GM20000 (cell line): ENCODE results near the gene KRT36.

Experiments used
- DNase-seq: peaks from one replicate; pipeline ENCODE4 v3.0.0; 2012; ENCODE audit warnings: low spot score
- CTCF ChIP-seq: IDR thresholded peaks from 2 replicates; pipeline ENCODE4 v1.5.1; 2012; ENCODE audit warnings: mild to moderate bottlenecking, control low read depth; ENCODE audit errors: extremely low read depth, missing control alignments

Gene KRT36

GRCh38 chr17:41486316-41486715 lies 3.4 kb downstream of the KRT36 start:
- DNase-seq = no peak
- no peak for TF ChIP-seq CTCF

- DNase-seq = no peak
- no peak for TF ChIP-seq CTCF
Measured at GRCh38 chr17:41484920-41485904, 4.5 kb downstream of the KRT36 start.

GRCh38 chr17:41483991-41484826 lies 5.5 kb downstream of the KRT36 start:
- no peak for DNase-seq
- TF ChIP-seq CTCF = no peak

DNA sequence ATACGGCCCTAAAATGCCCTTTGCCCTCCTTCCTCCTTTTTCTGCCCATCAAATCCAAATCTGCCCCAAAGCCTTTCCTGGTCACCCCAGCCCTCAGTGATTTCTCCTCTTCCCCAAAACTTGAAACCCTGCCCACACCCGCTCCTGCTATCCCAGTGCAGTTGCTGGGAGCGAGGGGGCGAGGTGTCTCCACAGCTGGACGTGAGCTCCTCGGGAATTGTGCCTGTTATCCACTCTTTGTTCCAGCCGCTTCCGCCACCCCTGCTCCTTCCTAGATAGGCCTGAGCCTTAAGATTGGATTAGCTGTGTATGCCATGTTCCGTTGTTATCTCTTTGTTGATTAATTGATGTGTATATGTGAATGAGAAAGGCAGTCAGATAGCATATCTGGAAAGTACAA lies 6.2 kb downstream of the KRT36 start:
- TF ChIP-seq CTCF = no peak
- DNase-seq = no peak

GRCh38 chr17:41481036-41481435 lies 8.7 kb downstream of the KRT36 start, which contains the start of gene KRT35:
Gene KRT35, minus strand, starts transcription at chr17:41481151. Its CDS starts 54 bp downstream, at chr17:41481097.
- TF ChIP-seq CTCF = no peak
- no peak for DNase-seq

GRCh38 chr17:41480581-41480980 lies 9.1 kb downstream of the KRT36 start:
- no peak for TF ChIP-seq CTCF
- no peak for DNase-seq

DNA sequence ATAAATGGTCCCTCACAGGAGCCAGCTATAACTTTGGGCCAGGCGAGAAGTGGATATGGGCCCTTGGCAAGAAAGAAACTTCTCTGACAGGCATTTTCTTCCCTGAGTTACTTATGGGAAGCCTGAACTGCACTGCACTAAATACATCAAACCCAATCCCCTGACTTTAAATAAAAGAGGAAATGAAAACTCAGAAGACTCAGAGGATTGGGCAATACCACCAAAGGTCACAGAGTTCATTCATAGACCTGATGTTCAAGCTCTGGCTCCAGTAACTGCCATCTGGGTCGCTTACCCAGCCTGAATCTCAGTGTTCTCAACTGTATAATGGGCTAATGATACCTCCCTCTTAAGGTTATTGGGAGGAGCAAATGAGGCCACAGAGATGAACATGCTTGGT lies 9.6 kb downstream of the KRT36 start:
- DNase-seq = no peak
- no peak for TF ChIP-seq CTCF
